SU-DHL-6 (cell line): ENCODE data around the gene SEC61A1.

Source experiments
- H2AFZ ChIP-seq: fragments of 200-600 bp; sonication (generic); 2 replicates; pipeline ENCODE4 v1.6.1; 2014; ENCODE audit warnings: low read depth, mild to moderate bottlenecking, moderate library complexity, mixed read lengths, antibody characterized with exemption, low read length; ENCODE audit not compliant: severe bottlenecking
- H3F3A ChIP-seq: fragments of 200-600 bp; shearing (Covaris generic); 2 replicates; pipeline ENCODE4 v1.6.0; 2016; ENCODE audit warnings: antibody characterized with exemption, mild to moderate bottlenecking; ENCODE audit not compliant: insufficient read depth
- H3K27ac ChIP-seq: fragments of 200-600 bp; sonication (generic); 2 replicates; pipeline ENCODE4 v1.5.1; 2016; ENCODE audit warnings: low read depth, mild to moderate bottlenecking, low read length, moderate library complexity, mixed read lengths
- H3K27me3 ChIP-seq: fragments of 200-600 bp; sonication (generic), shearing (Covaris generic); 2 replicates; pipeline ENCODE4 v1.6.0; 2014; ENCODE audit warnings: mild to moderate bottlenecking, low read length
- H3K36me3 ChIP-seq: fragments of 200-600 bp; sonication (generic); 2 replicates; pipeline ENCODE4 v1.6.1; 2014; ENCODE audit warnings: mild to moderate bottlenecking, low read length, mixed read lengths
- H3K4me2 ChIP-seq: fragments of 300-600, 200-600 bp; shearing (Covaris generic), sonication (generic); 2 replicates; pipeline ENCODE4 v1.6.0; 2014; ENCODE audit warnings: low read length, low read depth, mild to moderate bottlenecking; ENCODE audit not compliant: poor library complexity, severe bottlenecking
- H3K4me3 ChIP-seq: fragments of 200-600 bp; sonication (generic); 2 replicates; pipeline ENCODE4 v1.5.1; 2014; ENCODE audit warnings: antibody characterized with exemption, low read length, mild to moderate bottlenecking, mixed read lengths; ENCODE audit not compliant: insufficient read depth, poor library complexity, severe bottlenecking
- H3K79me2 ChIP-seq: fragments of 200-600 bp; sonication (generic); 2 replicates; pipeline ENCODE4 v1.6.1; 2014; ENCODE audit warnings: mild to moderate bottlenecking, low read length, moderate library complexity; ENCODE audit not compliant: insufficient read depth
- H3K9ac ChIP-seq: fragments of 200-600 bp; sonication (generic); 2 replicates; pipeline ENCODE4 v1.7.0; 2014; ENCODE audit warnings: mild to moderate bottlenecking, low read length
- H3K9me2 ChIP-seq: fragments of 200-600 bp; sonication (generic); replicated peaks from 2 replicates; pipeline ENCODE4 v1.6.1; 2014; ENCODE audit warnings: low read length; ENCODE audit not compliant: insufficient read depth
- H3K9me3 ChIP-seq: fragments of 200-600 bp; sonication (generic); 2 replicates; pipeline ENCODE4 v1.6.1; 2014; ENCODE audit warnings: low read length, mixed read lengths; ENCODE audit not compliant: insufficient read depth
- H4K20me1 ChIP-seq: fragments of 200-600 bp; sonication (generic); 2 replicates; pipeline ENCODE4 v1.6.1; 2014; ENCODE audit warnings: low read depth, mild to moderate bottlenecking, antibody characterized with exemption, low read length, moderate library complexity, mixed read lengths
- EZH2phosphoT487 ChIP-seq: fragments of 200-600 bp; sonication (generic), shearing (Covaris generic); conservative IDR thresholded peaks from 2 replicates; pipeline ENCODE4 v1.6.1; 2018; ENCODE audit warnings: mild to moderate bottlenecking, antibody characterized with exemption, low read length, moderate library complexity, mixed read lengths
- TF ChIP-seq, protein P1 (sequence below): fragments of 200-600 bp; sonication (generic); IDR thresholded peaks from one replicate; pipeline ENCODE4 v1.5.1; 2017; ENCODE audit warnings: antibody characterized with exemption, mild to moderate bottlenecking, low read length, moderate library complexity; ENCODE audit not compliant: insufficient read depth, poor library complexity, severe bottlenecking

SEC61A1 gene

DNA sequence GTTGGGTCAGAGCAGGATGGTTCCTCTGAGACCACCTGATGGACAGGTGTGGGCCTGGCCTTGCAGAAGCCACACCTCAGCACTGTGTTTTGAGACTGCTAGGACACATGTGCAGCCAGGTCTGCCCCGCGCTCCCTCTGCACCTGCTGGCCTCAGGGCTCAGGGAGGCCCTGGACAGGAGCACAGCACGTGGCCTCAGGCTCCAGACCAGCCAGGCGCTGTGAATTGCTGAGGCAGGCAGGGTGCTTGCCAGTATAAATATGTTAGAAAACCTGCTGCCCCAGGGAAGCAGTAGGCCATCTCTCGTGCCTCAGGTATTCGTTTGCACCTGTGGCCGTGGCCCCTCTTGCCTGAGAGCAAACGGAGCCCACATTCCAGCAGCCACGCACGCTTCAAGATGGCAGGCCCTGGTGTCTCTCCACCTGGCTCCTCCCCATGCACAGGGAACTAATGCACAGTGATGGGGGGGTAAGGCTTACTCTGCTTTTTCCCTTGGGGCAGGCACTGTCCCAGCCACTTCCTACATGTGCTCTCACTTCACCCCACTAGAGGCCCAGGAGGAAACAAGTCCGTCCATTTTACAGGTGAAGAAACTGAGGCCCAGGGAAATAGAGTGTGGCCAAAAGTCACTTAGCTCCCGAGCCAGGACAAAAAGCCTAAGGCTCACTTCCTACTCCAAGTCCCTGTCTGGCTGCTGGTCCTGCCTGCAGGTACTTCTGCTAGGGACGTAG is 20.4 kb downstream of the SEC61A1 start:
- Histone ChIP-seq H3K27ac (no peak overlapping the region), H2AFZ (no peak overlapping the region), H3K4me2 (no peak overlapping the region), H3K9ac (no peak overlapping the region), H3K9me2 (no peaks in the 10 kb centered on the region), H3K4me3 (no peak overlapping the region), H3F3A (peaks cover 4% of the 10 kb centered on the region; the same call in 1 of the 2 replicates), H3K36me3 (peaks cover 2% of the 10 kb centered on the region), H4K20me1 (no peaks in the 10 kb centered on the region; the same call in 1 of the 2 replicates), H3K9me3 (no peaks in the 10 kb centered on the region), H3K79me2 (no peaks in the 10 kb centered on the region), H3K27me3 (no peaks in the 10 kb centered on the region)
- TF ChIP-seq, protein P1, sequence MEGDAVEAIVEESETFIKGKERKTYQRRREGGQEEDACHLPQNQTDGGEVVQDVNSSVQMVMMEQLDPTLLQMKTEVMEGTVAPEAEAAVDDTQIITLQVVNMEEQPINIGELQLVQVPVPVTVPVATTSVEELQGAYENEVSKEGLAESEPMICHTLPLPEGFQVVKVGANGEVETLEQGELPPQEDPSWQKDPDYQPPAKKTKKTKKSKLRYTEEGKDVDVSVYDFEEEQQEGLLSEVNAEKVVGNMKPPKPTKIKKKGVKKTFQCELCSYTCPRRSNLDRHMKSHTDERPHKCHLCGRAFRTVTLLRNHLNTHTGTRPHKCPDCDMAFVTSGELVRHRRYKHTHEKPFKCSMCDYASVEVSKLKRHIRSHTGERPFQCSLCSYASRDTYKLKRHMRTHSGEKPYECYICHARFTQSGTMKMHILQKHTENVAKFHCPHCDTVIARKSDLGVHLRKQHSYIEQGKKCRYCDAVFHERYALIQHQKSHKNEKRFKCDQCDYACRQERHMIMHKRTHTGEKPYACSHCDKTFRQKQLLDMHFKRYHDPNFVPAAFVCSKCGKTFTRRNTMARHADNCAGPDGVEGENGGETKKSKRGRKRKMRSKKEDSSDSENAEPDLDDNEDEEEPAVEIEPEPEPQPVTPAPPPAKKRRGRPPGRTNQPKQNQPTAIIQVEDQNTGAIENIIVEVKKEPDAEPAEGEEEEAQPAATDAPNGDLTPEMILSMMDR = no peak
- TF ChIP-seq EZH2phosphoT487 = no peak

DNA sequence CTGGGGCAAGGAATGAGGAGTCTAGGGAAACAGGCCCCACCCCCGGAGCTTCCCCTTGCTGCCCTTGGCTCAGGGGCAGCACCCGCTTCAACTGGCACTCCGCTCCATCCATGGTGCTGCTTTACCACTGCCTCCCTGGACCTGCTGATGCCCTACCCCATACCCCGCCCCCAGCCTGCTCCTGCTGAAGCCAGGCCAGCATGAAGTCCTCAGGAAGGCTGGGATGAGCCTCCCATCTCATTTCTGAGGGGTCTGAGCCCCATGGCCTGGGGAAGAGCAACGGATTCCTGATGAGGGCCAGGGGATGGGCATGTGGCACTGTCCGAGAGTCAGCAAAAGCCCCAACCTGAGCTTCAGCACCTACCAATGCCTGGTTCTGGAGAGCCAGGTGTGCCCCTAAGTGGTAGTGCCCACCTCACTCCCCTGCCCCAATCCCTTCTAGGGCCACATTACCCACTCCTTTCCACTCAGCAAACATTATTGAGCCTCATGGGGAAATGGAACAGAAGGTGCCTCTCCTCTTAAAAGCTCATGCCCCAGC is 21.0 kb downstream of the SEC61A1 start:
- Histone ChIP-seq H3K27ac (no peak overlapping the region), H3K79me2 (no peaks in the 10 kb centered on the region), H3K4me3 (no peak overlapping the region), H3K9me2 (no peaks in the 10 kb centered on the region), H3K4me2 (no peak overlapping the region), H3K9ac (no peak overlapping the region), H3K27me3 (no peaks in the 10 kb centered on the region), H2AFZ (no peak overlapping the region), H3K36me3 (no peaks in the 10 kb centered on the region; the same call in none of the 2 replicates), H4K20me1 (no peaks in the 10 kb centered on the region; the same call in 1 of the 2 replicates), H3F3A (peaks cover 4% of the 10 kb centered on the region; the same call in 1 of the 2 replicates), H3K9me3 (no peaks in the 10 kb centered on the region)
- TF ChIP-seq EZH2phosphoT487 = no peak
- TF ChIP-seq, protein P1 = no peak

- Histone ChIP-seq H2AFZ (no peak overlapping the region), H3K4me3 (no peak overlapping the region), H3K9ac (no peak overlapping the region), H4K20me1 (no peaks in the 10 kb centered on the region; the same call in 1 of the 2 replicates), H3K4me2 (no peak overlapping the region), H3K9me2 (no peaks in the 10 kb centered on the region), H3K27me3 (no peaks in the 10 kb centered on the region), H3K36me3 (no peaks in the 10 kb centered on the region; the same call in 1 of the 2 replicates), H3K27ac (no peak overlapping the region), H3F3A (peaks cover 4% of the 10 kb centered on the region; the same call in 1 of the 2 replicates), H3K9me3 (no peaks in the 10 kb centered on the region), H3K79me2 (no peaks in the 10 kb centered on the region)
- TF ChIP-seq, protein P1 = no peak
- no peak for TF ChIP-seq EZH2phosphoT487
Measured at GRCh38 chr3:128073807-128074206, 21.6 kb downstream of the SEC61A1 start.
